ENCODE results near the gene CD276.
A peak's percentile ranks its signal among the peaks of the same experiment; 100 is the strongest.
"Not testable (repeated sequence)": the region's sequence is repeated elsewhere in the genome, so short reads cannot be mapped to it uniquely, and the experiment has no call there.

CD276 gene

DNA sequence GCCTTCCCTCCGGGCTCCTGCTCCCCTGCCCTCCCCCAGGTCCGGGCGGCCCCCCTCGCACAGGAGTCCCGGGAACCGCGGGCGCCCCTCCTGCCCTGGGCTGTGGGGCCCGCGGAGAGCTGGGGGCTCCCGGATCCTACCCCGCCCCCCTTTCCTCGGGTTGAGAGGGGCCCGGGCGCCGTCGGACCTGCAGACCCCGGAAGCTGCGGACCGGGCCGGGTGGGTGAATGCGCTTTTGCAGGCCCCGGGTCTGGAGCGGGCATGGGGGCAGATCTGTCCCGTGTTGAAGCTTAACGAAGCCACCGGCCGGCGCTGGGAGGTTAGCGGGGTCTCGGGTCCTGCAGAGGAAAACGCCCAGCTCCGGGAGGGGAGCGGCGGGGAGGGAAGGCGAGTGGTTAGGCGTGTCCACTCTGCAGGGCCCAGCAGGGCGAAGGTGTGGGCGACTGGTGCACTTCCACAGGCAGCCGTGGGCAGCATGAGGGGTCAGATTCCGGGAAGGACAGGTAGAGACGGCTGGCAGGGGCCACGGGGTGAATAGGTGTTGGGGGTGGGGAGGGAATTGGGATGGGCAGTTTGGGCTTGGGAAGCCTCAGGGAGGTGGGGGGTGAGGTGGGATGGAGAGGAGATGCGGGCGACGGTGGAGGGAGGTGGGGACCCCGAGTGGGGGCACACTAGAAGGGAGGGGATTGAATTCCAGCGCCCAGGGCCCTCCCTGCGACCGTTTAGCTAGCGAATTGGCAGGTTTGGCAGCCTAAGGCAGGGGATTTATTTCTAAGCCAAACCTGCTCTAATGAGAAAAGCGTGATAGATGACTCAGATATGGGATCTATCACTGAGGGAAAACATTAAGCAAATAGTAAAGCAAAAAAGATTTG, 635 bp downstream of the CD276 start:
- DNase-seq, result no peak

DNA sequence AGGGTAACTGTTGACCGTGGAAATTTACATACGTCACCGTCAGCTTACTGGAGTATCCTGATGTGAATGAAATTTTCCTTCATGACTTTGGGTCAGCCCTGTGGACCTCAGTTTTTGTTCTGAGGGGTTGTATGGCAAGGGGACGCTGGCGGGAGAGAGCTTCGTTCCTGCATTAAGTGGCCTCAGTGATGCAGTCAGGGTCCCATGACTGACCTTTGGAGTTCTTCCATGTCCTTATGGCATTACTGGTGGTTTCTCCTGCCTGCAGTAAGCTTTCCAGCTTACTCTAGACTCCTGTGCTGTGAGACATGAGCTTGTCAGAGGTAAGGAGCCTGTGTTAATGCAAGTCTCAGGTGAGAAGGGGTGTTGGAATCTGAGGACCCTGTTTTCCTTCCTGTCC, 1.8 kb downstream of the CD276 start:
- DNase-seq, result no peak

DNA sequence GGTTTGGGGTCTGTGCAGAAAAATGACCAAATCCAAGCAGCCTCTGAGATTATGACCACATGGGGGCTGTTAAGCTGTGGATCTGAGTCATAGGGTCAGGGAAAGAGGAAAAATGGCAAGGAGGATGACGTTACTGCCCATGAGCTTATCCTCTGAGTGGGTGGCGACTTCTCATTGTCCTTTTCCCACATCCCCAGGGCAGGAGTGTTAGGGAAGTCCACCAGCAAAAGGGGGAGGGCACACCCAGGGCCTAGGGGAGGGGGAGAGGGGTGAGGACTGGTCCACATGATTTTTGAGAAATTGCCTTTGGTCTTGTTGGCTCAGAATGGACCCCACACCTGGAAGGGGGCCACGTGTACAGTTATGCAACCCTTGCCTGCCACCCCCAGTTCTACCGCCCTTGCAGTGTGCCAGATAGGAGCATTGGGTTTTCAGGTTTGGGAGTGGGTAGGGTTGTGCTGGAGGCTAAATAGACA, 2.6 kb downstream of the CD276 start:
- no peak for DNase-seq

DNA sequence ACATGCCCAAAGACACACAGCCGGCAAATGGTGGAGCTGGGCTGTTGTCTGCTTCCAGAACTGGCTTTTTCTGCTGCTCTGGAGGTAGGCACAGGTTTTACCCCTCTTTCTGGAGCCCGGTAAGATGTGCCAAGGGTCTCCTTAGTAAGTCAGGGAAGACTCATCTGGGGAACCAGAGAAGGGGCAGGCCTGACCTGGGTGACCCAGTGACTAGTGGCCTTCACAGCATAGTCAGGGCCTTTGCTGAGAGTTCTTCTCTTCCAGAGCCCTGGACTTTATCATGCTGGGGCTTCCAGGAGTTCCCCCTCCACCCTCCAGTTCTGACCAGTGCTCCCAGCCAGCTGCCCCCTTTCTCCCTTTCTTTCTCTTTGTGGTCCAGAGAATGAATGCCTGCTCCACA, 3.2 kb downstream of the CD276 start:
- DNase-seq, result no peak

DNA sequence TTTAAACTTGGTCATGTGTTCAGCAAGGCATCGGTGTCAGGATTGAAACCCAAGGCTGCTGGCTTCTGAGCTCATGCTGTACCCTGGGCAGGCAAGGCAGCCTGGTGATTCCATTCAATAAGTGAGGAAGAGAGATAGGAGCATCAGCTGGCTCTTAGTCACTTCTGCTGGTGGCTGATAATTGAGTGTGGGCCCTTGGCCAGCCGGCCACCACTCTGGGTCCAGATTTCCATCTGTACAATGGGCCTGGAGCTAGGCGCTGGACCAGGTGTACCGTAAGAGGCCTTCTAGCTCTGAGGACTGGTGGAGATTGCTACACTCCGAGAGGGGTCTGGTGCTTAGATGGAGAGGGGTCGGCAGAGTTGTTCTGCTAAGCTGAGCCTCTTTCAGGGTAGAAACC, 4.3 kb downstream of the CD276 start:
- DNase-seq, result no peak

DNA sequence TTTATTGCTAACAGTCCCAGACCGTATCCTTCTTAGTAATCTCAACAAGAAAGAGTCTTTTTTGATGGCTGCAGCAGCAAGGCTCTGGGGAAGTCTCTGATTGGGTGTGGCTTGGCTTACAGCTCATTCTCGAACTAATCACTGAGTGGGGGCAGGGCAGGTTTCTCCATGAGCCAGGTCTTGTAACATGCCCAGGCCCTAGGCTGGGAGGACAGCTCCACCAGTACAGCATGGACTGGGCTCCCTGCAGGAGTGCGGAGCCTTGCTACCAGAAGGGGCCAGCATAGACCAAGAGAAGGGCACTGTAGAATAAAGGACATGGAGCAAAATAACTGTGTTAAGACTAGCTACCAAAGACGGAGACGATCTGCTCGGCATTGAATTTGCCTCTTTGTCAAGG, 7.2 kb downstream of the CD276 start:
- no peak for DNase-seq

DNA sequence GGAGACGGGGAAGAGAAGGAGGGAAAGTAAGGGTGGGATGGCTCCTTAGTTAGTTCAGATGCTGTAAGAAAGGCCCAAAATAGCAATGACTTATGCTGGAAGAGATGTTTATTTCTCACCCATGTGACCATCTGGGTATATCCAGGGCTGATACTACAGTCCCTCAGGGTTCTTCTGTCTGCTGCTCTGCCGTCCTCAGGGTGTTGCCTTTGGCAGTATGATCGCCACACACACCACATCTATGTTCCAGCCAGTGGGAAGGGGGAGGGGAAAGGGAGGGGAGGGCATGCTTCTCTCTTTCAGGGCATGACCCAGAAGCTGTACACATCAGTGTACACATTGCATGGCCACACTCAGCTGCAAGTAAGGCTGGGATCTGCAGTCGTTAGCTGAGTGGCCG, 10.2 kb downstream of the CD276 start:
- DNase-seq, result no peak

DNA sequence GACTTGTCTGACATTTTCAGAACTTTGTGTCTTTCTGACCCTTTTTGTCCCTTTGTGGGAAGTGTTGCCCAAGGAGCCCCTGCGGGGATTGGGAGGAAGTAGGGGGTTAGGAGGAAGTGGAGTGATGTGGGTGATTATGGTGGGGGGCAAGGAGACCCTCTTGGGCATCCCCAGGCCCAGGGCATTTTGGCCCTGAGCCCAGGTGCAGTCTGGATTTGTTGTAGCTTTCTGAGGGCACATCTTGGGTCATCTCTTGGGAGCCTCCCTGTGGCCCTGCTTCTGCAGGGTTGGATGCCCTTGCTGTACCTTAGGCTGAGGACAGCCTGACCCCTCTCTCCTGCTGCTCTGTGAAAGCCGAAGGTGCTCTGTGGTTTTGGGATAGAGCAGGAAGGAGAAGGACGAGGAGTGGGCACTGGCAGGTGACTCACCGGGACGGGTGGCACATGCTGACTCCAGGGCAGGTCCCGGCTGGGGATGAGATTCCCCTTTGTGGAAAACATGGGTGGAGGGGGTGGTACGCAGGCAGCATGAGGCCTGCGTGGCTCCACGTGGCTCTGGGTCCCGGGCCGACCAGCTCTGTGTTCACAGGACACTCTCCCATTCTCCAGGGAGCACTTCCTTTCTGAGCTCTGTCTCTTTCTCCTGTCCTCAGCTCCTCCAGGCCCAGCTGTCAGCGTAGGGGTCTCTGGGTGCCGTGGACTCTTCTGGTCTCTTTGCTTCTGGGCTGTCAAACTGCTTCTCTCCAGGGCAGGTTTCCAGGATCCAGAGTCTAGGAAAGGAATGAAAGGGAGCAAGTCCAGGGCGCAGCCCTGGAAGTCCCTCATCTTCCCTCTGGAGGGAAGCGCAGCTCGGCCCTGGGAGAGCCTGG, 11.8 kb downstream of the CD276 start:
- no peak for DNase-seq

DNA sequence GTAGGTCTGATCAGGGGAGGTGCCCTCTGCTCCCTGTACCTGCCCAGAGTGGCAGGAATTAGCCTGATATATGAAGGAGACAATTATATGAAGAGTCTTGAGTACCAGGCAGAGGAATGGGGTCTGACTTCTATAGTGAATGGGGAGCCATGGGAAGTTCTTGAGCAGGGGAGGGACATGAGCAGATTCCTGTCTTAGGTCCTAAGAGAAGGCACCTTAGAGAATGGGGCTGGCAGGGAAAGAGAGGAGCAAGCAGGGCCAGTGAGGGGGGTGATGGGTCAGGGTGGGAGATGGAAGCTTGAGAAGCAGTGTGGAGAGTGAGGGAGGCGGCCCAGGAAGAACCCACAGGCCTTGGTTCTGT, 12.4 kb downstream of the CD276 start:
- DNase-seq, result no peak

DNA sequence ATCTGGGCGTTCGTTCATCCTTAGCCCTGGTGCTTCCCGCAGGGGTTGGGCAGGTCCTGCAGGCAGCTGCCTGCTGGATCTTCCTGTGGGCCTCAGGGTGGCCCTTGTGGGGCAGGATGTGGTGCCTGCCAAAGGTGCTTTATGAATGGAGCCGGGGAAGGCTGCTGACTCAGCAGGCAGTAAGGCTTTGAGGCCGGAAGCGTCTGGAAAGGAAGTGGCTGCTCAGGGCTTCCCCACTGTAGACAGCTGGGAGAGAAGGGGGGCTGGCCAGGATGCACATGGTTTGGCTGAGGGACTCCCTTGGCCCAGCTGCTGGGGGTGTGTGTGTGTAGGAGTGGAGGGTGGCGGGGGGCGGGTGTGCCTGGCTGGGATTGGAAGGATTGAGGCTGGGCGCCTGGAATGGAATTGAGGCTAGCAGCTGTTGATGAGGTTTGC, 12.9 kb downstream of the CD276 start:
- peak; percentile 83 for DNase-seq

DNA sequence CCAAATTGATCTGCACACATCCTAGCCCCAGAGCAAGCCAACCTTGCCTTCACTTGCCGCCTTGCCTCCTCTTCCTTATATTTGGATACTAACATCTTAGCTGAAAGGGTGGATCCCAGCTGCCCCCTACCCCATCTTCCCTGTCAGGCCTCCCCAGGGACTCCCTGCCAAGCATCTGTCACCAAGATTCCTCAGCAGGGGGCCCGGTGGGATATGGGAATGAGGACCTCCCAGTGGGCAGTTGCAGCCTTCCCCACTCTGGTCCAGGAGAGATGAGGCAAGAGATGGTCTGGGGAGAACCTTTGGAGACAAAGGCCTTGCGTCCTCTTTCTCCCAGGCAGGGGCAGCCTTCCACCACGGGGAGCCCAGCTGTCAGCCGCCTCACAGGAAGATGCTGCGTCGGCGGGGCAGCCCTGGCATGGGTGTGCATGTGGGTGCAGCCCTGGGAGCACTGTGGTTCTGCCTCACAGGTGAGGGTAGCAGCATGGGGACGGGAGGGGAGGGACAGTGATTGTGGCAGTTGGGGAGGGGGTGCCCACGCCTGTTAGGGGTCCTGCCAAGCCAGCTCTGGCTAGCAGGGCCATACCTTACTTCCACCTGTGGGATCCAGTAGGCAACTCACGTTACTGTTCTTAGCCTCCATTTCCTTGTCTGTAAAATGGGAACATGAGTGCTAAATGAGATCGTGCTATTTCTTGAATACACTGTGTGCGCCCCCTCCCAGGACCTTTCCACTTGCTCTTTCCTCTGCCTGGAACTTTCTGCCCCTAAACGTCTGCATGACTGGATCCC, 15.3 kb downstream of the CD276 start:
- DNase-seq, result no peak

DNA sequence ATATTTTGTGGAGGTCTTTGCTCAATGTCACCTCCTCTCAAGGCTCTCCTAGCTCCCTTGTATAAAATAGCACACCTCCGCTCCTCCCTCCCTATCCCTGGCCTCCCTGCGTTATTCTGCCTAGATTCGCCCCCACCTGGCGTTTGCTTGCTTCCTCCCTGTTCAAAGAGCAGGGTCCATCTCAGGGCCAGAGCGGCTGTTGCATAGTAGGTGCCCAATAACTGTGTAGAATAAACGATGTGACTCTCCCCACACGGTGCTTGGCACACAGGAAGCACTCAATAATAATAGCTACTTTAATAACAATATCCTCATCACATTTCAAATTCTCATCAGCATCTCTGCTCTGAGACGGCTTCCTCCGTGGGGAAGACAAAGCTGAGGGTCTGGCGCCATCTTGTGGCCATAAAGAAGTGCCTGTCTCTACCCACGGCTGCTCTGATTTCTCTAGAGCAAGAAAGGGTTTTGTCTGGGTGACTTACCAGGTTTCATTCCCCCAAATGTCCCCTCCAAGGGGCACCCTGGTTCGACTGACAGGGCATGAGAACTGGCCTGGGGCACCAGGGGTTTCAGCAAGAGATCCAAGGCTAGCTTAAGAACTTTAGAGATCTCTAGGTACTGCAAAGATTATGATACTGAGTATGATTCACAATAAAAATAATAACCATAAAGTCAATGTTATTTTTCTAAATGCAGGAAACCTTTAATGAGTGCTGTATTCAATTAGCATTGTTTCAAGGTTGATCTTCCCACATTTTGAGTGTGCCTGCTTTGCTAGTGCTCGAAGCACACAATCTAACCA, 16.1 kb downstream of the CD276 start:
- DNase-seq, result peak; percentile 74

DNA sequence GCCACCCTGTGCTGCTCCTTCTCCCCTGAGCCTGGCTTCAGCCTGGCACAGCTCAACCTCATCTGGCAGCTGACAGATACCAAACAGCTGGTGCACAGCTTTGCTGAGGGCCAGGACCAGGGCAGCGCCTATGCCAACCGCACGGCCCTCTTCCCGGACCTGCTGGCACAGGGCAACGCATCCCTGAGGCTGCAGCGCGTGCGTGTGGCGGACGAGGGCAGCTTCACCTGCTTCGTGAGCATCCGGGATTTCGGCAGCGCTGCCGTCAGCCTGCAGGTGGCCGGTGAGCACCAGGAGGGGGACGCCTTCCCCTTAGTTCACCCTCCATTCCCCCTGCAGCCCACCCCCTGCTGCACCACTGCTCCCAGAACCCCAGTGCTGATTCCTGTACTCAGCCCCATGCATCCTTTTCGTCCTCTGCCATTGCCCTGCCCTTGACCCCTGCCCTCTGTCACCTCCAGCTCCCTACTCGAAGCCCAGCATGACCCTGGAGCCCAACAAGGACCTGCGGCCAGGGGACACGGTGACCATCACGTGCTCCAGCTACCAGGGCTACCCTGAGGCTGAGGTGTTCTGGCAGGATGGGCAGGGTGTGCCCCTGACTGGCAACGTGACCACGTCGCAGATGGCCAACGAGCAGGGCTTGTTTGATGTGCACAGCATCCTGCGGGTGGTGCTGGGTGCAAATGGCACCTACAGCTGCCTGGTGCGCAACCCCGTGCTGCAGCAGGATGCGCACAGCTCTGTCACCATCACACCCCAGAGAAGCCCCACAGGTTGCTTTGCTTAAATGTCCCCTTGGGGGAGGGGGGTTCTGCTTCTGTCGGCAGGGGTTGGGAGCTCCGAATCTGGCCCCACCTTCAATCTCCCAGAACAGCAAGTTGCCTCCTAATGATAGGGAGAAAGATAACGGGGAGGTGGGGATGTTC, 18.4 kb downstream of the CD276 start:
- not testable (repeated sequence) for DNase-seq

DNA sequence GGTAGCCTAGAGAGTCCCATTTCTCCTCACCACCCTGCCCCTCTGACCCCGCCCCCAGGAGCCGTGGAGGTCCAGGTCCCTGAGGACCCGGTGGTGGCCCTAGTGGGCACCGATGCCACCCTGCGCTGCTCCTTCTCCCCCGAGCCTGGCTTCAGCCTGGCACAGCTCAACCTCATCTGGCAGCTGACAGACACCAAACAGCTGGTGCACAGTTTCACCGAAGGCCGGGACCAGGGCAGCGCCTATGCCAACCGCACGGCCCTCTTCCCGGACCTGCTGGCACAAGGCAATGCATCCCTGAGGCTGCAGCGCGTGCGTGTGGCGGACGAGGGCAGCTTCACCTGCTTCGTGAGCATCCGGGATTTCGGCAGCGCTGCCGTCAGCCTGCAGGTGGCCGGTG, 19.4 kb downstream of the CD276 start:
- DNase-seq, result not testable (repeated sequence)

DNA sequence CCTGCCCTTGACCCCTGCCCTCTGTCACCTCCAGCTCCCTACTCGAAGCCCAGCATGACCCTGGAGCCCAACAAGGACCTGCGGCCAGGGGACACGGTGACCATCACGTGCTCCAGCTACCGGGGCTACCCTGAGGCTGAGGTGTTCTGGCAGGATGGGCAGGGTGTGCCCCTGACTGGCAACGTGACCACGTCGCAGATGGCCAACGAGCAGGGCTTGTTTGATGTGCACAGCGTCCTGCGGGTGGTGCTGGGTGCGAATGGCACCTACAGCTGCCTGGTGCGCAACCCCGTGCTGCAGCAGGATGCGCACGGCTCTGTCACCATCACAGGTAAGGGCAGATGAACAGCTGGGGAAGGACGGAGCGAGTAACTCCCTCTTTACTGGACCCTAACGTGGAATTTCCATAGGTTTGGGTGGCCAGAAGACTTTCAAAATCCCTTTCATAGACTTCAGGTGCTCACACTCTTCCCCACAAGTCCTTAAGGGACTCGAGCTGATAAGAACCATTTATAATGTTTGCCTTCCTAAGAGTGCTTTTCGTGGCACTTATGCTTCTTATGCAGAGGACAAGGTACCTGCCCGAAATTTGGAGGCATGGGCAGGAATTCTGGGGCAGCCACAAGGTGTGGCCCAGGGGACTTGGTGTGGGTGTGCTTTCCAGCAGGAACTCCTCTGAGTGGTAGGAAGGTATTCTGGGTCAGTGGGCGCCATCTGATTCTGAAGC, 20.1 kb downstream of the CD276 start:
- not testable (repeated sequence) for DNase-seq

DNA sequence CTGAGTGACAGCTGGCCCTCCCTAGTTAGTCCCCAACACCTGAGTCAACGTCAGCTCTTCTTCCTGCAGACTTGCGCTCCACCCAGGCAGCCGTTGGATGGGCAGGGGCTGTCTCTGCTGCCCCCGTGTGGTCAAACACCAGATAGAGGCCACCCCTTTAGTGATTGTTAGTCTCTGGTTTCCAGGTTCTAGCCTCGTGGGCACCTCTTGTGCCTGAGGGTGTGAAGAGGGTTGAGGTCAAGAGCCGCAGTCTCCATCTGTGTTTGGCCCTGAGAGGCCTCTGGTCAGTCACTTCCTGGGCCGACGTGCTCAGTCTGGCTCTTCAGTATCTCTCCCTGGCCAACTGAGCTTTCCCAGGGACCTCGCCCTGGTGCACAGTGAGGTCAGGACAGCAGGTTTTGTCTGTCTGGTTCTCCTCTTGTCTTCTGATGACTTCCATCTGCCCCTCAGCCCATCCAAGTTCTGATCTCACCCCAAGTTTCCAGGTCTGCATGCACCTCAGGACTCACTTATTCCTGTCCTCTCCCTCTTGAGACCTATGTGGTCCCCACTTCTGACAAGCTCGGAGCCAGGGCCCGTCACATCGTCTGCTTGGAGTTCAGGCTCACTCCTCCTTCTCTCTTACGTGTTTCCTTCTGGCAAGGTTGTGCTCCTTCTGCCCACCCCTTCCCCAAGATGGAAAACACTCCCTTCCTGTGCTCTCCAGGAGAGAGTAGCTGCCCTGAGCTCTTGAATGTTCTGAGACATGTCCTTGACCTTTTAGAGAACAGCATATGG, 20.9 kb downstream of the CD276 start:
- DNase-seq, result peak; percentile 67

DNA sequence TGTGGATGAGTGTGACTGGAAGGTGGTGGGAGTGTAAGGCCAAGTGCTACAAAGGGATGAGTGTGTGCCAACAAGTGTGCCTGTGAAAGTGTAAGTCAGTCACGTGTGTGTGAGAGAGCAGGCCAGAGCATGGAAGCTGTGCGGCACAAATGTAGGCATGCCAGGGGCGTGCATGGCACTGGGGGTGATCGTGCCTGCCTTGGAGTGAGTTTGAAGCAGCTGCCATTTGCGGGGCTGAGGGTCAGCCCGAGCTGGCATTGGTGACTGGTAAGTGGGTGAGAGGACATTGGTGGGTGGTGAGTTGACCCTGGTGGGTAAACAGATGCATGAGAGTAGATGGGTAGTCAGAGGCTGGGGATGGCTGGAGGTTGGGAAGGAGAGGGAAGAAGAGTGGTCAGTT, 24.5 kb downstream of the CD276 start:
- no peak for DNase-seq

DNA sequence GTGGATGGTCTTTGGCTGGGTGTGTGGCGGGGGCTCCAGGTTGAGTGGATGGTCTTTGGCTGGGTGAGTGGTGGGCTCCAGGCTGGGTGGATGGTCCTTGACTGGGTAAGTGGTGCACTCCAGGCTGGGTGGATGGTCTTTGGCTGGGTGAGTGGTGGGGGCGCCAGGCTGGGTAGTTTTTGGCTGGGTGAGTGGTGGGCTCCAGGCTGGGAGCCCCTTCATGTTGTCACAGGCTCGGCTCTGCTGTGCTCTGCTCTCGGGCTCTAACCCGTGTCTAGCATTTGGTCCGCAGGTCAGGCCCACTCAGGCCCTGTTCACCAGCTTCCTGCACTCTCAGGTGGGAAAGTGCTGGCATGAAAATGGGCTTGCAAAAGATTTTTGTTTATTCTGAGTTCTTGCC, 25.1 kb downstream of the CD276 start:
- DNase-seq, result no peak

DNA sequence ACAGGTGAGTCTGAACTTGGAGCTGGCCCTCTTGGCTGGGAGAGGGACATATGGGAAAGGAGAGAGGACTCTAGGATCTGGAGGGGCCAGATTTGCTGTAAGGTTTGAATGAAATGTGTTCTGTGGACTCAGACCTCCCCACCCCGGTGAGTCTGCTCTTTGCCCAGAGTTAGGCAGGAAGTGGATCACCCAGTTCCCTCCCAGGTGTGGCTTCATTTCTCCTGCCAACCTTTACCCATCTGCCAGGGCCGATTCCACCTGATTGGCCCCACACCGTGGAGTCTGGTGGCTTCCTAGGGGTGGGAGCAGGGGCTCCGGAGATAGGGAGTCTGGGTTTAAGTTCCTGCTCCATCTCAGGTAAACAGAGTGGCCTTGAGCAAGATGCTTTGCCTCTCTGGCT, 25.5 kb downstream of the CD276 start:
- DNase-seq, result no peak

DNA sequence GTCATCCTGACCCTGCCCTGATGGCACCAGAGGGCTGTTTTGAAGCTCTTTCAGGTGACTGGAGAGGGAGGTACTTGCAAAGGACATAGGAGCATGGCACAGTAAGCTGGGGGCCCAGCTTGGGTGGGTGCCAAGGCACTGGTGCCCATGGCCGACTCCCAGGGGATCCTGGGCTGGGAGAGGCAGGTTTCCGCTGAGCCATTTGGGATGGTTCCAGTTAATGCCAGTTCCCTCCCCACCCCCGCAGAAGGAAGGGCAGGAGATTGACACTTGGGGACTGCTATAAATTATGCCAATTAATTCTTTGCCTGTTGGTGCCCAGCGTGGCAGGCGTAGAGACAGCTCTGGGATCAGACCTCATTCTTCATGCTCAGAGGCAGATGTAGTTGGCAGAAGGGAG, 26.1 kb downstream of the CD276 start:
- DNase-seq, result no peak

Data from stimulated activated CD4-positive, alpha-beta T cell treated with anti-CD3 and anti-CD28 coated beads, Interleukin-1b, Interleukin-23, amount 100 ng/mL, for 48 hours (primary cell).